HepG2 (cell line): ENCODE measurements around the gene MPIG6B. TPM values are rescaled to one million over a fixed set of nuclear protein-coding genes. Genes with fewer than 3 reads are reported as not detected.

Source experiments
- DNMT3B ChIP-seq: conservative IDR thresholded peaks from 2 replicates; pipeline ENCODE4 v1.6.1; 2016; ENCODE audit warnings: missing biosample characterization, control low read depth
- FOXK1 ChIP-seq: sonication (generic); formaldehyde crosslinking; IDR thresholded peaks from 2 replicates; pipeline ENCODE4 v1.4.0; 2020; ENCODE audit warnings: low read depth, missing genetic modification reagents, borderline replicate concordance
- GATAD1 ChIP-seq: IDR thresholded peaks from 2 replicates; pipeline ENCODE4 v1.6.1; 2016; ENCODE audit warnings: missing genetic modification reagents, missing compliant biosample characterization
- IKZF4 ChIP-seq: sonication (generic); formaldehyde crosslinking; IDR thresholded peaks from 2 replicates; pipeline ENCODE4 v1.5.1; 2020; ENCODE audit warnings: borderline replicate concordance, mild to moderate bottlenecking, low read depth, missing genetic modification reagents; ENCODE audit errors: not compliant biosample characterization
- KDM4B ChIP-seq: sonication (generic); formaldehyde crosslinking; IDR thresholded peaks from 2 replicates; pipeline ENCODE4 v1.4.0; 2020; ENCODE audit warnings: missing genetic modification reagents
- MEIS1 ChIP-seq: sonication (generic); formaldehyde crosslinking; IDR thresholded peaks from 2 replicates; pipeline ENCODE4 v1.9.0; 2021; ENCODE audit warnings: mild to moderate bottlenecking, missing genetic modification reagents, moderate library complexity, borderline replicate concordance
- PAWR ChIP-seq: sonication (generic); formaldehyde crosslinking; IDR thresholded peaks from 2 replicates; pipeline ENCODE4 v1.4.0; 2020; ENCODE audit warnings: missing genetic modification reagents, mild to moderate bottlenecking, borderline replicate concordance
- REL ChIP-seq: sonication (generic); formaldehyde crosslinking; conservative IDR thresholded peaks from 2 replicates; pipeline ENCODE4 v1.8.0; 2022; ENCODE audit warnings: mild to moderate bottlenecking, missing genetic modification reagents, moderate library complexity
- ZIK1 ChIP-seq: sonication (generic); formaldehyde crosslinking; IDR thresholded peaks from 2 replicates; pipeline ENCODE4 v1.5.0; 2020; ENCODE audit warnings: mild to moderate bottlenecking, low read depth, missing genetic modification reagents, borderline replicate concordance
- ZMAT3 ChIP-seq: sonication (generic); formaldehyde crosslinking; conservative IDR thresholded peaks from 2 replicates; pipeline ENCODE4 v1.7.0; 2021; ENCODE audit warnings: missing genetic modification reagents
- ZNF17 ChIP-seq: sonication (generic); formaldehyde crosslinking; IDR thresholded peaks from 2 replicates; pipeline ENCODE4 v1.5.0; 2020; ENCODE audit warnings: mild to moderate bottlenecking, missing genetic modification reagents
- ZNF333 ChIP-seq: sonication (generic); formaldehyde crosslinking; IDR thresholded peaks from 2 replicates; pipeline ENCODE4 v1.4.0; 2020; ENCODE audit warnings: mild to moderate bottlenecking, missing genetic modification reagents, borderline replicate concordance
- ZNF446 ChIP-seq: sonication (generic); formaldehyde crosslinking; IDR thresholded peaks from 2 replicates; pipeline ENCODE4 v1.5.0; 2020; ENCODE audit warnings: mild to moderate bottlenecking, missing genetic modification reagents
- ZNF460 ChIP-seq: sonication (generic); formaldehyde crosslinking; IDR thresholded peaks from 2 replicates; pipeline ENCODE4 v1.5.1; 2020; ENCODE audit warnings: missing genetic modification reagents, mild to moderate bottlenecking, borderline replicate concordance
- ZNF564 ChIP-seq: sonication (generic); formaldehyde crosslinking; IDR thresholded peaks from 2 replicates; pipeline ENCODE4 v1.8.1; 2023; ENCODE audit warnings: mild to moderate bottlenecking, missing genetic modification reagents
- ZNF747 ChIP-seq: sonication (generic); formaldehyde crosslinking; IDR thresholded peaks from 2 replicates; pipeline ENCODE4 v1.8.1; 2023; ENCODE audit warnings: missing genetic modification reagents, mild to moderate bottlenecking, borderline replicate concordance
- polyA plus RNA-seq, 8 experiments: library from polyadenylated mRNA; depleted of rRNA in 3 of 8; stranded (reverse) in 7 of 8; unstranded in 1 of 8; fragments of >200 nt; fragmentation: Illumina TruSeq in 4 of 8; extraction: Trizol in 4 of 8; gene quantifications; 2 replicates each; pipeline versions ENCODE4 v1.2.1 to v1.2.3, GENCODE V29; 2011 to 2016; ENCODE audit warnings: low read depth in 4 of 8, missing spikeins in 1 of 8, mixed read lengths in 1 of 8; ENCODE audit not compliant: insufficient read depth in 1 of 8
- total RNA-seq, 5 experiments: library from RNA; depleted of rRNA; stranded (reverse); fragments of >200 nt; fragmentation: Illumina TruSeq; extraction: Trizol; gene quantifications; 2 replicates each; pipeline ENCODE4 v1.2.3, GENCODE V29; 2016; ENCODE audit warnings: low read depth in 1 of 5
- TF ChIP-seq, protein P1 (sequence below): sonication (generic); formaldehyde crosslinking; IDR thresholded peaks from 2 replicates; pipeline ENCODE4 v1.5.0; 2020; ENCODE audit warnings: missing genetic modification reagents
- TF ChIP-seq, protein P2 (sequence below): IDR thresholded peaks from 2 replicates; pipeline ENCODE4 v1.6.1; 2016
- TF ChIP-seq, protein P3 (sequence below): sonication (generic); formaldehyde crosslinking; IDR thresholded peaks from 2 replicates; pipeline ENCODE4 v1.4.0; 2020; ENCODE audit warnings: missing genetic modification reagents
- TF ChIP-seq, protein P4 (sequence below): sonication (generic); formaldehyde crosslinking; IDR thresholded peaks from 2 replicates; pipeline ENCODE4 v1.4.0; 2020; ENCODE audit warnings: low read depth, missing genetic modification reagents

The MPIG6B gene
- total and polyA plus RNA-seq, 2 of the 13 experiments (the other 11 are each of a cell fraction or from before 2014, with no cell fraction given) = not detected

DNA sequence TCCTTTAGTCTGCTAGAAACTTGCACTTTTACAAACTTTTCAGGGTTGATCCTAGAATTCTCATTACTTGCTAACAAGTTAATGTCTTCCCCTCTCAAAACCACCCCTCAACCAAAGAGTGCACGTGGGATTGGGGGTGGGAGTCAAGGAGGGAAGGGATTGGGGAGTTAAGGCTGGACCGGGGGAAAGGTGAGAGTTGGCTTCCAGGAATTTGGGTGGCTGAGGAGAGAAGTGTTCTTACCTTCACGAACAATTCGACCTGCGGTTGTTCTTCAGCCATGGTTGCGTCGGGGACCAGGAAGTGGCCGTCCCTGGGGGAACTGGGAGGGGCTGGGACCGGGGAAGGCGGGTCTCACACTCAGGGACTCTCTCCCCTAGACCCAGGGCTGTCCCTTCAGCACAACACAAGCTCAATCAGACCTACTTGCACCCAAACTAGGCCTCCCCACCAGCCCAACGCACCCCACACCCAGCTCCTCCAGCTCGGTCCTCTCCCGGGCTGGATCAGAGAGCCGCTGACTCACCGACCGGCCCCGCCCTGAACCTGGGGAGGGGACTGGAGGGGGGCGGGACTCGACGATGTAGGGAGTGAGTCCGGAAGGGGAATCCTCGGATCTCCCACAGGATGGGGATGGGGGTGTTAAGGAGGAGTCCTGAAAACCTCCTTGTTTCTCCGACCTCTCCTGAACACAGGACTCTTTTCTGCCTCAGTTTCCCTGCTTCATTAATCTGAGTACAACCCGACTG, 13.0 kb downstream of the MPIG6B start, which contains the start of gene CLIC1 (continued):
- TF ChIP-seq ZMAT3 (CRISPR knock-in tag) (peak; percentile 60; the same call in 1 of the 2 replicates), KDM4B (CRISPR knock-in tag) (peak; percentile 82), MEIS1 (CRISPR knock-in tag) (no peak), ZNF564 (no peak), GATAD1 (CRISPR knock-in tag) (0 out of 2 replicates have a peak, but pooled peaks have one; percentile 20), ZNF446 (CRISPR knock-in tag) (peak; percentile 48; the same call in 1 of the 2 replicates), ZNF747 (CRISPR knock-in tag) (peak; percentile 40; the same call in 1 of the 2 replicates), REL (peak; percentile 79; the same call in 1 of the 2 replicates), ZIK1 (no peak; the same call in none of the 2 replicates), IKZF4 (CRISPR knock-in tag) (no peak), ZNF460 (CRISPR knock-in tag) (no peak), ZNF333 (CRISPR knock-in tag) (no peak; the same call in 1 of the 2 replicates), PAWR (no peak), ZNF17 (no peak), FOXK1 (CRISPR knock-in tag) (peak; percentile 9; the same call in 1 of the 2 replicates), DNMT3B (CRISPR knock-in tag) (no peak)
- TF ChIP-seq, protein P1, sequence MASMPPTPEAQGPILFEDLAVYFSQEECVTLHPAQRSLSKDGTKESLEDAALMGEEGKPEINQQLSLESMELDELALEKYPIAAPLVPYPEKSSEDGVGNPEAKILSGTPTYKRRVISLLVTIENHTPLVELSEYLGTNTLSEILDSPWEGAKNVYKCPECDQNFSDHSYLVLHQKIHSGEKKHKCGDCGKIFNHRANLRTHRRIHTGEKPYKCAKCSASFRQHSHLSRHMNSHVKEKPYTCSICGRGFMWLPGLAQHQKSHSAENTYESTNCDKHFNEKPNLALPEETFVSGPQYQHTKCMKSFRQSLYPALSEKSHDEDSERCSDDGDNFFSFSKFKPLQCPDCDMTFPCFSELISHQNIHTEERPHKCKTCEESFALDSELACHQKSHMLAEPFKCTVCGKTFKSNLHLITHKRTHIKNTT (CRISPR knock-in tag) = no peak
- TF ChIP-seq, protein P2, sequence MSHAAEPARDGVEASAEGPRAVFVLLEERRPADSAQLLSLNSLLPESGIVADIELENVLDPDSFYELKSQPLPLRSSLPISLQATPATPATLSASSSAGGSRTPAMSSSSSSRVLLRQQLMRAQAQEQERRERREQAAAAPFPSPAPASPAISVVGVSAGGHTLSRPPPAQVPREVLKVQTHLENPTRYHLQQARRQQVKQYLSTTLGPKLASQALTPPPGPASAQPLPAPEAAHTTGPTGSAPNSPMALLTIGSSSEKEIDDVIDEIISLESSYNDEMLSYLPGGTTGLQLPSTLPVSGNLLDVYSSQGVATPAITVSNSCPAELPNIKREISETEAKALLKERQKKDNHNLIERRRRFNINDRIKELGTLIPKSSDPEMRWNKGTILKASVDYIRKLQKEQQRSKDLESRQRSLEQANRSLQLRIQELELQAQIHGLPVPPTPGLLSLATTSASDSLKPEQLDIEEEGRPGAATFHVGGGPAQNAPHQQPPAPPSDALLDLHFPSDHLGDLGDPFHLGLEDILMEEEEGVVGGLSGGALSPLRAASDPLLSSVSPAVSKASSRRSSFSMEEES (CRISPR knock-in tag) = peak; percentile 55; the same call in 1 of the 2 replicates
- TF ChIP-seq, protein P3, sequence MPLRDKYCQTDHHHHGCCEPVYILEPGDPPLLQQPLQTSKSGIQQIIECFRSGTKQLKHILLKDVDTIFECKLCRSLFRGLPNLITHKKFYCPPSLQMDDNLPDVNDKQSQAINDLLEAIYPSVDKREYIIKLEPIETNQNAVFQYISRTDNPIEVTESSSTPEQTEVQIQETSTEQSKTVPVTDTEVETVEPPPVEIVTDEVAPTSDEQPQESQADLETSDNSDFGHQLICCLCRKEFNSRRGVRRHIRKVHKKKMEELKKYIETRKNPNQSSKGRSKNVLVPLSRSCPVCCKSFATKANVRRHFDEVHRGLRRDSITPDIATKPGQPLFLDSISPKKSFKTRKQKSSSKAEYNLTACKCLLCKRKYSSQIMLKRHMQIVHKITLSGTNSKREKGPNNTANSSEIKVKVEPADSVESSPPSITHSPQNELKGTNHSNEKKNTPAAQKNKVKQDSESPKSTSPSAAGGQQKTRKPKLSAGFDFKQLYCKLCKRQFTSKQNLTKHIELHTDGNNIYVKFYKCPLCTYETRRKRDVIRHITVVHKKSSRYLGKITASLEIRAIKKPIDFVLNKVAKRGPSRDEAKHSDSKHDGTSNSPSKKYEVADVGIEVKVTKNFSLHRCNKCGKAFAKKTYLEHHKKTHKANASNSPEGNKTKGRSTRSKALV = 0 out of 2 replicates have a peak, but pooled peaks have one; percentile 21
- TF ChIP-seq, protein P4, sequence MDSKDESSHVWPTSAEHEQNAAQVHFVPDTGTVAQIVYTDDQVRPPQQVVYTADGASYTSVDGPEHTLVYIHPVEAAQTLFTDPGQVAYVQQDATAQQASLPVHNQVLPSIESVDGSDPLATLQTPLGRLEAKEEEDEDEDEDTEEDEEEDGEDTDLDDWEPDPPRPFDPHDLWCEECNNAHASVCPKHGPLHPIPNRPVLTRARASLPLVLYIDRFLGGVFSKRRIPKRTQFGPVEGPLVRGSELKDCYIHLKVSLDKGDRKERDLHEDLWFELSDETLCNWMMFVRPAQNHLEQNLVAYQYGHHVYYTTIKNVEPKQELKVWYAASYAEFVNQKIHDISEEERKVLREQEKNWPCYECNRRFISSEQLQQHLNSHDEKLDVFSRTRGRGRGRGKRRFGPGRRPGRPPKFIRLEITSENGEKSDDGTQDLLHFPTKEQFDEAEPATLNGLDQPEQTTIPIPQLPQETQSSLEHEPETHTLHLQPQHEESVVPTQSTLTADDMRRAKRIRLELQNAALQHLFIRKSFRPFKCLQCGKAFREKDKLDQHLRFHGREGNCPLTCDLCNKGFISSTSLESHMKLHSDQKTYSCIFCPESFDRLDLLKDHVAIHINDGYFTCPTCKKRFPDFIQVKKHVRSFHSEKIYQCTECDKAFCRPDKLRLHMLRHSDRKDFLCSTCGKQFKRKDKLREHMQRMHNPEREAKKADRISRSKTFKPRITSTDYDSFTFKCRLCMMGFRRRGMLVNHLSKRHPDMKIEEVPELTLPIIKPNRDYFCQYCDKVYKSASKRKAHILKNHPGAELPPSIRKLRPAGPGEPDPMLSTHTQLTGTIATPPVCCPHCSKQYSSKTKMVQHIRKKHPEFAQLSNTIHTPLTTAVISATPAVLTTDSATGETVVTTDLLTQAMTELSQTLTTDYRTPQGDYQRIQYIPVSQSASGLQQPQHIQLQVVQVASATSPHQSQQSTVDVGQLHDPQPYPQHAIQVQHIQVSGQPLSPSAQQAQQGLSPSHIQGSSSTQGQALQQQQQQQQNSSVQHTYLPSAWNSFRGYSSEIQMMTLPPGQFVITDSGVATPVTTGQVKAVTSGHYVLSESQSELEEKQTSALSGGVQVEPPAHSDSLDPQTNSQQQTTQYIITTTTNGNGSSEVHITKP (CRISPR knock-in tag) = peak; percentile 96
